SJSA1 (cell line): ENCODE results near the gene KRTAP4-4. TPM values are rescaled to one million over a fixed set of nuclear protein-coding genes. Genes with fewer than 3 reads are reported as not detected.
"Not testable (repeated sequence)": the region's sequence is repeated elsewhere in the genome, so short reads cannot be mapped to it uniquely, and the experiment has no call there.

Experiments
- DNase-seq, 2 experiments: peaks; one replicate each; pipeline ENCODE4 v3.0.0-alpha.2; 2015 to 2020; ENCODE audit warnings: low spot score in 2 of 2, low read depth in 1 of 2
- H3K27ac ChIP-seq: fragments of 250-450 bp; sonication (Bioruptor Pico); 2 replicates; pipeline ENCODE4 v1.5.1; 2020; ENCODE audit warnings: mild to moderate bottlenecking, moderate library complexity
- H3K27me3 ChIP-seq: fragments of 250-450 bp; sonication (Bioruptor Pico); replicated peaks from 2 replicates; pipeline ENCODE4 v1.5.1; 2020; ENCODE audit warnings: mild to moderate bottlenecking, moderate library complexity
- H3K36me3 ChIP-seq: fragments of 250-450 bp; sonication (Bioruptor Pico); 2 replicates; pipeline ENCODE4 v1.5.1; 2020; ENCODE audit warnings: mild to moderate bottlenecking
- H3K4me1 ChIP-seq: fragments of 250-450 bp; sonication (Bioruptor Pico); replicated peaks from 2 replicates; pipeline ENCODE4 v1.6.1; 2021; ENCODE audit warnings: mild to moderate bottlenecking
- H3K4me3 ChIP-seq: fragments of 250-450 bp; sonication (Bioruptor Pico); 2 replicates; pipeline ENCODE4 v1.5.1; 2020; ENCODE audit warnings: mild to moderate bottlenecking
- H3K9me3 ChIP-seq: fragments of 250-450 bp; sonication (Bioruptor Pico); replicated peaks from 2 replicates; pipeline ENCODE4 v1.5.1; 2020; ENCODE audit warnings: mild to moderate bottlenecking
- total RNA-seq: library from RNA; depleted of rRNA; stranded (reverse); fragments of >200 nt; shearing (Covaris generic); gene quantifications from 2 replicates; pipeline ENCODE4 v1.2.3, GENCODE V29; 2014

KRTAP4-4 gene
- total RNA-seq, 1 experiment from 2014 or later = not detected

DNA sequence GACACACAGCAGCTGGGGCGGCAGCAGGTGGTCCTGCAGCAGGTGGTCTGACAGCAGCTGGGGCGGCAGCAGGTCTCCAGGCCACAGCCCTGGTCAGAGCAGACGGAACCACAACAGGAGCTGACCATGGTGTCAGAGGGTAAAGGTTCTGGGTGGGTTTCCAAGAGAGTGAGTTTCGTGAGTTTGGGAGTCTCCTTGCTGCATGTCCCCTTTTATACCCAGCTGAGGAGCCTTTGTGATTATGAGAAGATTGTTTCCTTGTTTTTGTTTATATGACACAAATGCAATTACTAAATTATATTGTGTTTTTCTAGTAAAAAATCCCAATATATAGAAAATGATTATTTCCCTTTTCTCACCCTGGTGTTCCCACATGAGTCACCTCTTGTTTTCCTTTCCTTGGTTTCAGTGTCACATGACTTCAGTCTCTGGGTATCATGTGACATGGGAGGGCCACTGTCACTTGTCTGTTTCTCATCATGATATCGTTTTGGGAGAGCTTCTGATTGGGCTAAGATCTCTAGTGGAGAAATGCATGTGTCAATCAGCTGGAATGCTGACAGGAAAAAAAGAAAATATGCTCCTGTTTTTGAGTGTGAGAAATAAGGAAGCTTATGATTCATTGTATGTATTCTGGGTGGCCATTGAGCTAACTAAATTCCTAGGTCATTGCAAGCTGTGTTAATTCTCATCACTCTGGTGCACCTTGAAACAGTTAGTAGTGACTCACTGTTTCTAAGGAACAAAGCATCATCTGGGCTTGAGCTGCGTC, 20.0 kb downstream of the KRTAP4-4 start, which contains the start of gene KRTAP4-6:
Gene KRTAP4-6, minus strand, starts transcription at position 185 of the 772 bp plus-strand sequence. Its CDS starts 57 bp downstream, at position 128.
- H3K36me3 ChIP-seq = no peaks in the 10 kb centered on the region
- H3K4me3 ChIP-seq = no peak within 1 kb of the TSS
- peak within 1 kb of the TSS; percentile 83 for H3K27ac ChIP-seq
- DNase-seq = peak; percentile 68 to 92
- peaks cover 4% of the 10 kb centered on the region; the same call in 1 of the 2 replicates for H3K9me3 ChIP-seq
- H3K27me3 ChIP-seq = no peaks in the 10 kb centered on the region
- H3K4me1 ChIP-seq = peaks cover 16% of the 10 kb centered on the region

DNA sequence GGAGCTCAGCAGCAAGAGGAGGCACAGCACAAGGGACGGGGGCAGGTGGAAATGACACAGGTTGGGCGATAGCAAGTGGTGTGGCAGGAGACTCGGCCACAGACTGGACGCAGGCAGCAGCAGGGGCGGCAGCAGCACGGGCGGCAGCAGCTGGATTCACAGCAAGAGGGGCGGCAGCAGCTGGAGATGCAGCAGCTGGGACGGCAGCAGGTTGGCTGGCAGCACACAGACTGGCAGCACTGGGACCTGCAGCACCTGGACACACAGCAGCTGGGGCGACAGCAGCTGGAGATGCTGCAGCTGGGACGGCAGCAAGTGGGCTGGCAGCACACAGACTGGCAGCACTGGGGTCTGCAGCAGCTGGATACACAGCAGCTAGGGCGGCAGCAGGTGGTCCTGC, 20.7 kb downstream of the KRTAP4-4 start:
- H3K4me3 ChIP-seq, H3K9me3 ChIP-seq, H3K27me3 ChIP-seq, DNase-seq, H3K36me3 ChIP-seq, H3K27ac ChIP-seq: not testable (repeated sequence)
- H3K4me1 ChIP-seq = peaks cover 16% of the 10 kb centered on the region

DNA sequence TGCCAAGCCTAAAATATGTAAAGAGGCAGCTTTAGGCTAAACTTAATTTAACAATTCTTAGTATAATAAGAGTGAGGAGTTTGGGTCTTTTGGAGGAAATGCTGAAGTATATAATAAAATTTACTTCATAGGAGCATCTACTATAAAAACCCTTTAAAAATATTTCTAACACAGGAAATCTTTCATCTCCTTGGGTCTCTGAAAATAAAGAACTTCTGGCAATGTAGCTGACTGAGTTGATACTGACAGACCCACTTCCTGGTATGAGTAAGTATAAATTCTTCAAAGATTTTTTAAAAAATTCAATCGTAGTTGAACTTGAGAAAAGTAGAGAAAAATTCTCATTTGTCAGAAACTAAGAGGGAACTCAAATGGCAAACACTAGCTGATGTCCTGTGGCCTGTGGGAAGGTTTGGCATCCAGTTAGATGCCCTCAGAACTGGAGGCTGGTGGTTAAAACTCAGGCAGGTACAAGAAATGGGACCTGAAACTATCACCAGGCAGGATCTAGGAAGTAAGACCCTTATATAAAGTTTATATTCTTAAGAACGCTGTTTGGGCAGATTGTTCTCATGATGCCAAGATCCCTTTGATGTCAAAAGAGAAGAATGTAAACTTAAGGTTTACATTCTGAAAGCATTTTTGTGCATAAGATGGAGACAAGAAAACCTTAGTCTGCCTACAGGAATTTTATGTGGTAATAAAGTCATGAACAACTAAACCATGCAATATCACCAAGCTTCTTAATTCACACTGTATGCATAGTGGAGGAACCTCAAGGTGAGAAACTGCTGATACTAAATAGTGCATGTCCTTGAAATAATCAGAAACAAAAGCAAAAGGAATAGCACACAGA, 26.4 kb downstream of the KRTAP4-4 start:
- peaks cover 25% of the 10 kb centered on the region for H3K4me1 ChIP-seq
- H3K4me3 ChIP-seq = no peak overlapping the region
- H3K9me3 ChIP-seq = no peaks in the 10 kb centered on the region
- no peaks in the 10 kb centered on the region for H3K27me3 ChIP-seq
- DNase-seq = peak in 1 of 2 experiments; percentile 13
- no peaks in the 10 kb centered on the region for H3K36me3 ChIP-seq
- peak overlapping the region; percentile 44 for H3K27ac ChIP-seq

DNA sequence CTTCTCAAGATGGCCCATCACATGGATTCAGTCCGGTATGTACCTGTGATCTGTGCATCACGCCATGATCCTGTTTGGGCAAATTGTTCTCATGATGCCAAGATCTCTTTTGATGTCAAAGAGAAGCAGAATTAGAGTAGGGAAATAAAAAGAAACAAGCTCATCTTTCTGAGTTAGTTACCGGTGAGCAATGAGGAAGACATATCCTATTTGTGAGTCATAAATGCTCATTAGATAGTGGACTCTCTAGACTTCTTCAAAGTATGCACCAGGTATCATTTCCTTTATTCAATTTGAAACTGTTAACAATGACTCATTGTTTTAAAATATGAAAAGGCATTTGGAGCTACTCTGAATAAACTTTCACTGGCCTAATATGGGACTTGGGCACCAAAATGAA, 28.6 kb downstream of the KRTAP4-4 start:
- H3K27ac ChIP-seq = no peak overlapping the region
- H3K27me3 ChIP-seq = no peaks in the 10 kb centered on the region
- H3K4me1 ChIP-seq = peaks cover 25% of the 10 kb centered on the region
- DNase-seq = peak in 1 of 2 experiments; percentile 15
- H3K9me3 ChIP-seq = no peaks in the 10 kb centered on the region
- H3K4me3 ChIP-seq = no peak overlapping the region
- H3K36me3 ChIP-seq = no peaks in the 10 kb centered on the region

GRCh38 chr17:41127371-41127770, 33.2 kb downstream of the KRTAP4-4 start:
- Histone ChIP-seq H3K27ac (no peak overlapping the region), H3K36me3 (no peaks in the 10 kb centered on the region), H3K4me3 (no peak overlapping the region), H3K9me3 (no peaks in the 10 kb centered on the region), H3K27me3 (no peaks in the 10 kb centered on the region), H3K4me1 (peaks cover 11% of the 10 kb centered on the region)
- no peak for DNase-seq

- H3K27me3 ChIP-seq = no peaks in the 10 kb centered on the region
- H3K4me3 ChIP-seq = no peak overlapping the region
- no peak overlapping the region for H3K27ac ChIP-seq
- no peak for DNase-seq
- peaks cover 2% of the 10 kb centered on the region for H3K4me1 ChIP-seq
- no peaks in the 10 kb centered on the region for H3K36me3 ChIP-seq
- H3K9me3 ChIP-seq = no peaks in the 10 kb centered on the region
These were observed 34.1 kb downstream of the KRTAP4-4 start for GRCh38 chr17:41126412-41126811.

GRCh38 chr17:41125064-41125463, 35.5 kb downstream of the KRTAP4-4 start:
- Histone ChIP-seq H3K36me3 (no peaks in the 10 kb centered on the region), H3K27me3 (no peaks in the 10 kb centered on the region), H3K4me1 (no peaks in the 10 kb centered on the region), H3K9me3 (no peaks in the 10 kb centered on the region), H3K27ac (no peak overlapping the region), H3K4me3 (no peak overlapping the region)
- no peak for DNase-seq

DNA sequence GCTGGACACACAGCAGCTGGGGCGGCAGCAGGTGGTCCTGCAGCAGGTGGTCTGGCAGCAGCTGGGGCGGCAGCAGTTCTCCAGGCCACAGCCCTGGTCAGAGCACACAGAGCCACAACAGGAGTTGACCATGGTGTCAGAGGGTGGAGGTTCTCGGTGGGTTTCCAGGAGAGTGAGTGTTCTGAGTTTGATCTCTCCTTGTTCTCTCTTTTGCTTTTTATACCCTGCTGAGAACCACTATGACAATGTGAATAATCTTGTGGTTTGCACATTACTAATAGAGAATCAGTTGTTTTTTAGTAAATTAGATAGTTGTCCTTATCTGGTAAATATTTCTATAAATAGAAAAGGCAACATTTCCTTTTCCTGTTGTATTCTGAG, 36.6 kb downstream of the KRTAP4-4 start, which contains the start of gene KRTAP4-12:
Gene KRTAP4-12, minus strand, starts transcription at position 192 of the 381 bp plus-strand sequence. Its CDS starts 60 bp downstream, at position 132.
- H3K27me3 ChIP-seq, H3K4me1 ChIP-seq, H3K27ac ChIP-seq, H3K36me3 ChIP-seq, H3K9me3 ChIP-seq, DNase-seq, H3K4me3 ChIP-seq: not testable (repeated sequence)

DNA sequence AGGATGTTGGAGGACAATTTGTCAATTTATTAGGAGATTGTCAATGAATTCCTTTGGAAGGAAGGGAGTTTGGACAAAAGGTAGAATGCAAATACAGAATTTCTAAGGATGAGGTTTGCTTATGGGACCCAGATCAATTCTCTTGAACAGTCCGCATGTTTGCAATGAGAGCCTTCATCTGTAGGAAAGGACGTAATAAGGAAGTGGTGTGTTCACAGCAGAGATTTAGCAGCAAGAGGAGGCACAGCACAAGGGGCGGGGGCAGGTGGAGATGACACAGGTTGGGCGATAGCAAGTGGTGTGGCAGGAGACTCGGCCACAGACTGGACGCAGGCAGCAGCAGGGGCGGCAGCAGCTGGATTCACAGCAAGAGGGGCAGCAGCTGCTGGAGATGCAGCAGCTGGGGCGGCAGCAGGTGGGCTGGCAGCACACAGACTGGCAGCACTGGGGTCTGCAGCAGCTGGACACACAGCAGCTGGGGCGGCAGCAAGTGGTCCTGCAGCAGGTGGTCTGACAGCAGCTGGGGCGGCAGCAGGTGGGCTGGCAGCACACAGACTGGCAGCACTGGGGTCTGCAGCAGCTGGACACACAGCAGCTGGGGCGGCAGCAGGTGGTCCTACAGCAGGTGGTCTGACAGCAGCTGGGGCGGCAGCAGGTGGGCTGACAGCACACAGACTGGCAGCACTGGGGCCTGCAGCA, 37.1 kb downstream of the KRTAP4-4 start:
- H3K27me3 ChIP-seq, H3K27ac ChIP-seq, H3K36me3 ChIP-seq, H3K9me3 ChIP-seq, DNase-seq, H3K4me1 ChIP-seq, H3K4me3 ChIP-seq: not testable (repeated sequence)

DNA sequence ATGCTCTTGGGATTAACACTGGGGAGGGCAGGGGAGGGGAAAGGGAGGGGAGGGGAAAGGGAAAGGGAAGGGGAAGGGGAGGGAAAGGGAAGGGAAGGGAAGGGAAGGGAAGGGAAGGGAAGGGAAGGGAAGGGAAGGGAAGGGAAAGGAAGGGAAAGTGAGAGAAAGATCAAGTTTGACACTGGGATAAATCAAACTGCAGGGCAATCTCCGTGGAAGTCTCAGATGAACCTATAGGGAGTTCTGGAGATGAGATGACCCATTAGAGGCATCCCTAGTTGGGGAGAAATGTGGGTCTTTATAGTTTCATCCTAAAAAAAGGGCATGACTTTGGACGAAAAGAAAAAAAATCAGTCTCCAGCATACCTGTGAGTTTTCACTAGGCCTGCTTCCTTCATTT, 38.8 kb downstream of the KRTAP4-4 start:
- DNase-seq = no peak
- no peak overlapping the region for H3K27ac ChIP-seq
- H3K4me3 ChIP-seq = no peak overlapping the region
- H3K36me3 ChIP-seq = no peaks in the 10 kb centered on the region
- H3K4me1 ChIP-seq = no peaks in the 10 kb centered on the region
- no peaks in the 10 kb centered on the region for H3K27me3 ChIP-seq
- H3K9me3 ChIP-seq = no peaks in the 10 kb centered on the region

DNA sequence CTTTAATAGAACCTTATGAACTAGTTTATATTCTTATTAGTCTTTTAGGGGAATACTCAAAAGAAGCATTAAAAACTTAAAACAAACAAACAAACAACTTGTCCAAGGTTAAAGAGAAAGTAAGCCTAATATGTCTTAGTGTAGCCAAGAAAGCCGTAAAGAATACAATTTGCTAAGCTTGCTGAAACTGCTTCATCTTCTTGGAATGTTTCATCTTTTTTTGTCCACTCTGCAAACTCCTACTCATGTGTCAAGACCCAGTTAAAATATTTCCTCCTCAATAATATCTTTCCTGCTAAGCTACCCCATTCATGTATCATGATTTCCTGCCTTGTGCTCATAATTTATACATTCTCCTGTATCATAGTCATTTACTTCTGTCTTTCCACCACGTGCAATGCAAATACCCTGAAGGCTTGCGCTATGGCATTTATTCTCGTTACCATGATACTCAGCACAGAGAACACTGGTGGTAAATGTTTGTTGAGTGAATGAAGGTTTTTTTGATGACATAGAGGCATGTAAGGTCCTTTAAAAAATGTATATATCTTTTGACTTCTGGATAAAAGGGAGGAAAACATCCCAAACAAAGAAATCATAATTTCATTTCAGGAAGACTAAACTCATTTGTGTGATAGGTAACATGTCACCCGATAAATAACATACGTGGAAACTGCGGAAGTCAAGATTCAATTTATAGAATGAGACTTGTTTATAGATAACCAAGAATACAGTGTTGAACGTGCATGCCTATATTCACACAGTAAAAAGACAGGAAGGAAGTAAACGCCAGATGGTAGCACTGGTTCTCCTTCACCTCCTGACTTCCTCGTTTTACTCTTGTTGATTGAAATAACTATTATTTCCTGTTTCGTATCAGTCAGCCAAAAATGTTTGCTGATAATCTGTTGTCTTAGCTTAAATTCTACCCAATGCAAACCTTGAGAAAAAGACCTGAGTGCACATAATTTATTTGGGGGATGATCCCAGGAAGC, 40.6 kb downstream of the KRTAP4-4 start:
- not testable (repeated sequence) for H3K36me3 ChIP-seq, DNase-seq, H3K27ac ChIP-seq, H3K4me3 ChIP-seq, H3K9me3 ChIP-seq, H3K27me3 ChIP-seq, H3K4me1 ChIP-seq

DNA sequence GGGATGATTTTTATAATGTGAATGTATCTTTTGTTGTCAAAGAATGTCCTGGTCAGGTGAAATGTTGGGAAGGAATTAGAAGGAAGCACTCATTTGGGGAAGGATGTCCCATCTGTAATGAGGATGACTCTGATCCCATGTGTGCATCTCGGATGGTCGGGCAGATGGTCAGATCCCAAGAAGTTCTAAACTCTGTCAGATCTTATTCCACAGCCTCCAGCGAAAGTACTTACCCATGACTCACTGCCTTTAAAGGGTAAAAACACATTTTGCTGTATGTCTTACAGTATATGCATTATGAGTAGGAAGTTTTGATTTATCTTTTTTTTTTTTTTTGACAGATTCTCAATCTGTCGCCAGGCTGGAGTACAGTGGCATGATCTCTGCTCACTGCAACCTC, 41.8 kb downstream of the KRTAP4-4 start:
- Histone ChIP-seq H3K27me3 (no peaks in the 10 kb centered on the region), H3K27ac (no peak overlapping the region), H3K36me3 (no peaks in the 10 kb centered on the region), H3K4me1 (no peaks in the 10 kb centered on the region), H3K9me3 (no peaks in the 10 kb centered on the region), H3K4me3 (no peak overlapping the region)
- DNase-seq = no peak
